GM19468 (cell line): ENCODE results near the gene ARFRP1.
"Not testable (repeated sequence)": the region's sequence is repeated elsewhere in the genome, so short reads cannot be mapped to it uniquely, and the experiment has no call there.

Source experiments
- ATAC-seq: cut with Tn5 transposase; IDR thresholded peaks from one replicate; pipeline ENCODE4 v1.9.1; 2021; ENCODE audit warnings: mild to moderate bottlenecking, moderate library complexity, moderate number of reproducible peaks; ENCODE audit not compliant: unreplicated experiment; ENCODE audit errors: extremely low read depth

ARFRP1 gene

GRCh38 chr20:63733579-63734081 is 25.9 kb upstream of the ARFRP1 start:
- no peak for ATAC-seq

GRCh38 chr20:63733117-63733516 is 25.3 kb upstream of the ARFRP1 start:
- no peak for ATAC-seq

GRCh38 chr20:63732118-63733095 is 24.6 kb upstream of the ARFRP1 start:
- no peak for ATAC-seq

- ATAC-seq = no peak
These were observed 23.6 kb upstream of the ARFRP1 start for GRCh38 chr20:63731410-63731809.

- not testable (repeated sequence) for ATAC-seq
These were observed 22.5 kb upstream of the ARFRP1 start for GRCh38 chr20:63730189-63730733.

DNA sequence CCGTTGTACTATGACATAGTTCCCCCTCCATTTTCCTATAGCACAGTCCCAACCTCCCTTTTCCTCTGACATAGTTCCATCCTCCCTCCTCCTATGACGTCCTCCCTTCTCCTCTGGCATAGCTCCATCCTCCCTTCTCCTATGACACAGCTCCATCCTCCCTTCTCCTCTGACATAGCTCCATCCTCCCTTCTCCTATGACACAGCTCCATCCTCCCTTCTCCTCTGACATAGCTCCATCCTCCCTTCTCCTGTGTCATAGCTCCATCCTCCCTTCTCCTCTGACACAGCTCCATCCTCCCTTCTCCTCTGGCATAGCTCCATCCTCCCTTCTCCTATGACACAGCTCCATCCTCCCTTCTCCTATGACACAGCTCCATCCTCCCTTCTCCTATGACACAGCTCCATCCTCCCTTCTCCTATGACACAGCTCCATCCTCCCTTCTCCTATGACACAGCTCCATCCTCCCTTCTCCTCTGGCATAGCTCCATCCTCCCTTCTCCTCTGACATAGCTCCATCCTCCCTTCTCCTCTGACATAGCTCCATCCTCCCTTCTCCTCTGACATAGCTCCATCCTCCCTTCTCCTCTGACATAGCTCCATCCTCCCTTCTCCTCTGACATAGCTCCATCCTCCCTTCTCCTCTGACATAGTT is 15.3 kb upstream of the ARFRP1 start:
- not testable (repeated sequence) for ATAC-seq

DNA sequence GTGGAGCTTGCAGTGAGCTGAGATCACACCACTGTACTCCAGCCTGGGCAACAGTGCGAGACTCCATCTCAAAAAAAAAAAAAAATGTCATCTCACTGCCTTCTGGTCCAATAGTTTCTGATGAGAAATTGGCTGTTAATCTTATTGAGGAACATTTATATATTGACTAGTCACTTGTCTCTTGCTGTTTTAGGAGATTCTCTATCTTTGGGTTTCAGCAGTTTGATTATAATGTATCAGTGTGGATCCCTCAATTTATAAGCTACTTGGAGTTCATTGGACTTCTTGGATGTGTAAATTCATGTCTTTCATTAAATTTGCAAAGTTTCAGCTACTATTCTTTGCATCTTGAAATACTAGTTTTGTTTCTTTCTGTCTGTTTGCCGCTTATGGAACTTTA is 11.2 kb upstream of the ARFRP1 start:
- no peak for ATAC-seq

DNA sequence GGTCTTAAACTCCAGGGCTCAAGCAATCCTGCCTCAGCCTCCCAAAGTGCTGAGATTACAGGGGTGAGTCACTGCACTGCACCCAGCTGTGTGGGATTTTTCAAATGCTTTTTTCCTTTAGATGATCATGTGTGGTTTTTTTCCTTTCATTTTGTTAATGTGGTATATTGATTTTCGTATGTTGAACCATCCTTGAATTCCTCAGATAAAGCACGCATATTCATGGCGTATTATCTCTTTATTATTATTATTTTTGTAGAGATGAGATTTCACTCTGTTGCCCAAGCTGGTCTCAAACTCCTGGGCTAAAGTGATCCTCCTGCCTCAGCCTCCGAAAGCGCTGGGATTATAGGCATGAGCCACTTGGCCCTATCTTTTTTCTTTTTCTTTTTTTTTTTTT is 7.1 kb upstream of the ARFRP1 start:
- ATAC-seq = no peak

DNA sequence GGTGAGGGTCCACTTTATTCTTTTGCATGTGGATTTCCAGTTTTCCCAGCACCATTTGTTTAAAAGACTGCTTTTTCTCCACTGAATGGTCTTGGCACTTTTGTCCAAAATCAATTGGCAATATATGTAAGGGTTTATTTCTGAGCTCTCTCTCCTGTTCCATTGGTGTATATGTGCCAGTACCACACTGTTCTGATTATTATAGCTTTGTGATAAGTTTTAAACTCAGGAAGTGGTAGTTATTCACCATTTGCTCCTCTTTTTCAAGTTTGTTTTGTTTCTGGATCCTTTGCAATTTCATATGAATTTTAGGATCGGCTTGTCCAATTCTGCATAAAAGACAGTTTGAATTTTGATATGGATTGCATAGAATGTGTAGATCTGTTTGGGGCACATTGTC is 4.4 kb upstream of the ARFRP1 start:
- ATAC-seq = no peak

DNA sequence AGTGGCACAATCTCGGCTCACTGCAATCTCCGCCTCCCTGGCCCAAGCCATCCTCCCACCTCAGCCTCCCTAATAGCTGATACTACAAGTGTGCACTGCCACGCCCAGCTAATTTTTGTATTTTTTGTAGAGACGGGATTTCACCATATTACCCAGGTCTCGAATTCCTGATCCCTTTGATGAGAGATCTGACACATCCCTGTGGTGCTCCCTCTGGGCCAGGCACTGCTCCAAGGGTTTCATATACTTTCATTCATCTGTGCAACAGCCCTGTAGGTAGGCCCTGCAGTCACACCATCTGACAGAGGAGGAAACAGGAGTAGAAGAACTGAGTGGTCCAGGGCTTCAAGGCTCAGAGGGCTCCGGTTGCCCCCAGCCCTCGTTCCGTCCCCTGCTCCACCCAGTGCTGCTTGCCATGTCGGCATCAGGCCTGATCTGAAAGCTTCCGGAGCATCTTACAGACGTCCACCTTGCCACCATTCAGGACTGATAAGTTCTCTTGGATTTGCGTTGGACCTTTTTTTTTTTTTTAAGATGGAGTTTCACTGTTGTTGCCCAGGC is 3.4 kb upstream of the ARFRP1 start:
- ATAC-seq = no peak

DNA sequence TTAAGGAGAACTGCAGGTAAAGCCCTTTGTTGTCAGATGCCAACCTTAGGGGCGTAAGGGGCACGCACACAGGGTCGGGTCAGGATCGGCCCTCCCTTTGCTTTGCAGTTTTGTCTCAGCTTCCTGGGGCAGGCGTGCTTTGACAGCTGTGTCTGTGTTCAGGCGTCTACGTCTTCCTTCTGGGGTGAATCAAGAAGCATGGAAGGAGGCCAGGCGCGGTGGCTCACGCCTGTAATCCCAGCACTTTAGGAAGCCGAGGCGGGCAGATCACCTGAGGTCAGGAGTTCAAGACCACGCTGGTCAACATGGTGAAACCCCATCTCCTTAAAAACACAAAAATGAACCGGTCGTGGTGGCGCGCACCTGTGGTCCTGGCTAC is 1.4 kb upstream of the ARFRP1 start:
- no peak for ATAC-seq

DNA sequence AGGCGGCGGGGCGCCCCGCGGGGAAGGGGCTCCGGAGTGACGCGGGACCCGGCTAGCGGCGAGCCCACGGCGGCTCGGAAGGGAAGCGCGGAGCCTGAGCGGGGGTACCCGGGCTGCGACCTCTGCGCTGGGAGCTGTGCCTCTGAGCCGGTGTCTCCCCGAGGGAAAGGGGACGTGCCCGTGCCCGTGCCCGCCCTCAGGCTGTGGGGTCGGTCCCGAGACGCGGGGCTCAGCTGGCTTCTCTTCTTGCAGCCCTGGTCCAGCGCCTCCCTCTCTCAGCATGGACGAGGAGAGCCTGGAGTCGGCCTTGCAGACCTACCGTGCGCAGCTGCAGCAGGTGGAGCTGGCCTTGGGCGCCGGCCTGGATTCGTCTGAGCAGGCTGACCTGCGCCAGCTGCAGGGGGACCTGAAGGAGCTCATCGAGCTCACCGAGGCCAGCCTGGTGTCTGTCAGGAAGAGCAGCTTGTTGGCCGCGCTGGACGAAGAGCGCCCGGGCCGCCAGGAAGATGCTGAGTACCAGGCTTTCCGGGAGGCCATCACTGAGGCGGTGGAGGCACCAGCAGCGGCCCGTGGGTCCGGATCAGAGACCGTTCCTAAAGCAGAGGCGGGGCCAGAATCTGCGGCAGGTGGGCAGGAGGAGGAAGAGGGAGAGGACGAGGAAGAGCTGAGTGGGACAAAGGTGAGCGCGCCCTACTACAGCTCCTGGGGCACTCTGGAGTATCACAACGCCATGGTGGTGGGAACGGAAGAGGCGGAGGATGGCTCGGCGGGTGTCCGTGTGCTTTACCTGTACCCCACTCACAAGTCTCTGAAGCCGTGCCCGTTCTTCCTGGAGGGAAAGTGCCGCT is 749 bp upstream of the ARFRP1 start:
- no peak for ATAC-seq

DNA sequence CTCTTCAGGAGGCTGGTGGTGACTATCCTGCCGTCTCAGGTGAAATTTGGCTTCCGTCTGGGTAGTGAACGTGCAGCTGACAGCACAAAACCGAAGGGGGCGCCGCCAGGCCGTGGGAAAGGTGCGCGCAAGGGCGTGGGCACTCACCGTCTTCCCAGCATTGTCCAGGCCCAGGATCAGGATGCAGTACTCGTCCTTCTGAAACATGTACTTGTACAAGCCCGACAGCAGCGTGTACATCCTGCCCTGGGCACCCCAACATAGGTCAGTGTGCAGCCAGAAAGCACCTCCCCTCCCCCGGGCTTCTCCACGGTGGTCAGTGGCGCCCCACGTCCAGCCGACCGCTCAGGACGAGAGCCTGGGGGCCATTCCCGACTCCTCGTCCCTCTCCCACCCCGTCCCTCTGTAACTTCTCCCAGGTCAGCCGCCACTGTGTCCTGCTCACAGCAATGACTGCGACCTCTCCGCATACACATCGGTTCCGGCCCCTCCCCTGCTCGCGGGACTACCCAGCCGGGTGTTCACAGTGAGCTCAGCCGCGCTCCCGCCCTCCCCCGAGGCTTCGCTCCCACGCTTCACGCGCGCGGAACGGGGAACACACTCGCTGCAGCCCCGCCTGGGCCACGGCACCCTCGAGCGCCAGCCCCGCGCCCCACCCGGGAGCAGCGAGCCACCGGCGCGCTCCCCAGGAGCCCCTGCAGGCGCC is 771 bp downstream of the ARFRP1 start:
- ATAC-seq = no peak

DNA sequence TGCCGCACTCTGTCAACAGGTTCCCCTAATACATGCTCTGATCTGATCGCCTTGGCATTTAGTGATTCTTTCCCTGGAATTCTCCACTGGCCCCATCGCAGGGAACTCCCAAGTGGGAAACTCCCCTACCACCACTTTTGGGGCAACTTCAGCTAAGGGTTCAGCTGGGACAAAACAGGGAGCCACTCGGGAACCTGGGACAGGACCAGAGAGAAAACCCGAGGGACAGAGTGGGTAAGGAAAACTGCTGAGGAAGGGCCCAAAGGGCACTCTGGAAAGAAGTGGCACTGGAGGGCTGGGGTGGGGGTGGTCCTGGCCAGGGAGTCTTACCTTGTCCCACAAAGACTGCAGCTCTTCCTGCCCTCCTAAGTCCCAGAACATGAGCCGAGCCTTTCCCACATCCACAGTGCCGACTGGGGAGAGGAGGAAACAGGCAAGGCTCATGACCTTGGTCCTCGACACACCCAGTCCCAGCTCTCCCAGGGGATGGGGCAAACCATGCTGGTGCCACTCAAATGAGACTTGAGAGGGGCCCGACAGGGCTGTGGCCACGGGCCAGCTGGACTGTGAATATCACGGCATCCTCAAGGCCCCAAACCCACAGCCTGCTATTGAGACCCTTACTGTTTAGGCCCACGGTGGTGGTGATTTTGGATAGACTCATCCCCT is 1.6 kb downstream of the ARFRP1 start:
- ATAC-seq = no peak

- no peak for ATAC-seq
These were observed 2.3 kb downstream of the ARFRP1 start for GRCh38 chr20:63705232-63706026.

DNA sequence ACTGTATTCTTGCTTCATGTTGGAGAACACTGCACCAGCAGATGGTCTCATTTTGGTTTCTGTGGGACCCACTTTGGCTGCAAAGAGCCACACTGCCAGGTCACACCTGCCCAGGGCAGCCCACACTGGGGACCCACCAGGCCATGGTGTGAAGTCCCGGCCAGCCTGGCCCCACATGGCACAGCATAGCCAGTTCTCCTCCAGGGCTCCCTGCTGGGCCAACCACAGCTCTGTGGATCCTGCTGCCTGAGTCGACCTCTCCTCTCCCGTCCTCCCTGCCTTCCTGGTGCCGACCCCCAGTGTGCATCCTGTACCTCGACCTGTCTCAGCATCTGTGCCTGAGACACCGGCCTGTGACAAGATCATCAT is 3.0 kb downstream of the ARFRP1 start:
- no peak for ATAC-seq

- no peak for ATAC-seq
These were observed 3.6 kb downstream of the ARFRP1 start for GRCh38 chr20:63703976-63704748.
